ENCODE measurements around the gene RPL4.

RPL4 gene

GRCh38 chr15:66459818-66460615, 44.6 kb downstream of the RPL4 start:
- Histone ChIP-seq H3K9me3 (no peaks in the 10 kb centered on the region), H3K27me3 (no peaks in the 10 kb centered on the region), H3K4me3 (ENCODE audit: low read depth, low read length) (no peak overlapping the region), H3K36me3 (no peaks in the 10 kb centered on the region; the same call in 1 of the 2 replicates), H3K4me1 (0 out of 2 replicates have a peak, but pooled peaks cover 3% of the 10 kb centered on the region)
- TF ChIP-seq, protein P1, sequence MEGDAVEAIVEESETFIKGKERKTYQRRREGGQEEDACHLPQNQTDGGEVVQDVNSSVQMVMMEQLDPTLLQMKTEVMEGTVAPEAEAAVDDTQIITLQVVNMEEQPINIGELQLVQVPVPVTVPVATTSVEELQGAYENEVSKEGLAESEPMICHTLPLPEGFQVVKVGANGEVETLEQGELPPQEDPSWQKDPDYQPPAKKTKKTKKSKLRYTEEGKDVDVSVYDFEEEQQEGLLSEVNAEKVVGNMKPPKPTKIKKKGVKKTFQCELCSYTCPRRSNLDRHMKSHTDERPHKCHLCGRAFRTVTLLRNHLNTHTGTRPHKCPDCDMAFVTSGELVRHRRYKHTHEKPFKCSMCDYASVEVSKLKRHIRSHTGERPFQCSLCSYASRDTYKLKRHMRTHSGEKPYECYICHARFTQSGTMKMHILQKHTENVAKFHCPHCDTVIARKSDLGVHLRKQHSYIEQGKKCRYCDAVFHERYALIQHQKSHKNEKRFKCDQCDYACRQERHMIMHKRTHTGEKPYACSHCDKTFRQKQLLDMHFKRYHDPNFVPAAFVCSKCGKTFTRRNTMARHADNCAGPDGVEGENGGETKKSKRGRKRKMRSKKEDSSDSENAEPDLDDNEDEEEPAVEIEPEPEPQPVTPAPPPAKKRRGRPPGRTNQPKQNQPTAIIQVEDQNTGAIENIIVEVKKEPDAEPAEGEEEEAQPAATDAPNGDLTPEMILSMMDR (IDR thresholded peaks at IDR 0.05; ENCODE audit: low read depth, low read length): no peak
- DNase-seq: no peak

- Histone ChIP-seq H3K4me3 (ENCODE audit: low read depth, low read length) (no peak overlapping the region), H3K27me3 (no peaks in the 10 kb centered on the region), H3K36me3 (no peaks in the 10 kb centered on the region), H3K4me1 (0 out of 2 replicates have a peak, but pooled peaks cover 3% of the 10 kb centered on the region), H3K9me3 (no peaks in the 10 kb centered on the region)
- no peak for DNase-seq
- TF ChIP-seq, protein P1 (IDR thresholded peaks at IDR 0.05; ENCODE audit: low read depth, low read length): no peak
These were observed 48.4 kb downstream of the RPL4 start for GRCh38 chr15:66456211-66456610.

GRCh38 chr15:66454143-66454542, 50.5 kb downstream of the RPL4 start:
- no peak overlapping the region for H3K4me3 ChIP-seq (ENCODE audit: low read depth, low read length)
- DNase-seq: no peak
- H3K27me3 ChIP-seq: no peaks in the 10 kb centered on the region
- H3K9me3 ChIP-seq: no peaks in the 10 kb centered on the region
- TF ChIP-seq, protein P1 (IDR thresholded peaks at IDR 0.05; ENCODE audit: low read depth, low read length): no peak
- H3K4me1 ChIP-seq: 0 out of 2 replicates have a peak, but pooled peaks cover 3% of the 10 kb centered on the region
- H3K36me3 ChIP-seq: peaks cover 4% of the 10 kb centered on the region

GRCh38 chr15:66452971-66453580, 51.6 kb downstream of the RPL4 start:
- DNase-seq: no peak
- Histone ChIP-seq H3K4me3 (ENCODE audit: low read depth, low read length) (no peak overlapping the region), H3K9me3 (no peaks in the 10 kb centered on the region), H3K4me1 (0 out of 2 replicates have a peak, but pooled peaks cover 3% of the 10 kb centered on the region), H3K27me3 (no peaks in the 10 kb centered on the region), H3K36me3 (peaks cover 5% of the 10 kb centered on the region)
- TF ChIP-seq, protein P1 (IDR thresholded peaks at IDR 0.05; ENCODE audit: low read depth, low read length): no peak

DNA sequence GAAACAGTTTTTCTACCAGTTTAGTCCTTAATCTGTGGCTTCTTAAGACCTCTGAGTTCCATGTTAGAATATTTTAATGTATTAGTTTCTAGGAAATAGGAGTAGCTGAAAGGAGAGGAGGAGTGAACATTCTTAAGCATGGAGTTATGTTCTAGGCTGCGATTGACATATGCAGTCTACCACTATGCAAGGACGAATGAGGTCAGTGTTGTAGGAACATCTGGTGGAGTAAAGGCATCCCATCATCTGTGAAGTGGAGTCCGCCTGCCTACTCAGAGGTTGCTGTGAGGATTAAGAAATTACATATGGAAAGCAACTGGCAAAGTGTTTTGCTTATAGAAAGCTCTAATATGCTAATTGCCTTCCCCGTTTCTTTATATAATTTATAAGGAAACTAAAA, 52.2 kb downstream of the RPL4 start:
- Histone ChIP-seq H3K9me3 (no peaks in the 10 kb centered on the region), H3K4me3 (ENCODE audit: low read depth, low read length) (no peak overlapping the region), H3K27me3 (no peaks in the 10 kb centered on the region), H3K4me1 (0 out of 2 replicates have a peak, but pooled peaks cover 3% of the 10 kb centered on the region), H3K36me3 (peaks cover 5% of the 10 kb centered on the region)
- TF ChIP-seq, protein P1 (IDR thresholded peaks at IDR 0.05; ENCODE audit: low read depth, low read length): no peak
- no peak for DNase-seq
